ENCODE results near the gene DNMT3A.

Gene DNMT3A

GRCh38 chr2:25324251-25324650, 17.5 kb downstream of the DNMT3A start:
- ATAC-seq, result no peak

GRCh38 chr2:25323610-25324189, 18.0 kb downstream of the DNMT3A start:
- no peak for ATAC-seq

GRCh38 chr2:25323042-25323514, 18.6 kb downstream of the DNMT3A start:
- ATAC-seq, result peak; percentile 70 to 71

- peak; percentile 45 to 61 for ATAC-seq
Measured at GRCh38 chr2:25322312-25322711, 19.4 kb downstream of the DNMT3A start.

GRCh38 chr2:25320077-25320476, 21.6 kb downstream of the DNMT3A start:
- ATAC-seq, result no peak

- no peak for ATAC-seq
Measured at GRCh38 chr2:25316101-25316500, 25.6 kb downstream of the DNMT3A start.

GRCh38 chr2:25315316-25315680, 26.4 kb downstream of the DNMT3A start:
- ATAC-seq, result no peak

GRCh38 chr2:25314514-25315315, 27.0 kb downstream of the DNMT3A start:
- ATAC-seq, result peak; percentile 92

- ATAC-seq, result peak; percentile 53 to 61
Measured at GRCh38 chr2:25313711-25314513, 27.8 kb downstream of the DNMT3A start.

GRCh38 chr2:25312958-25313710, 28.6 kb downstream of the DNMT3A start:
- peak; percentile 1 to 8 for ATAC-seq

- ATAC-seq, result no peak
Measured at GRCh38 chr2:25311865-25312575, 29.7 kb downstream of the DNMT3A start.

- no peak for ATAC-seq
Measured at GRCh38 chr2:25310965-25311864, 30.5 kb downstream of the DNMT3A start.

- no peak for ATAC-seq
Measured at GRCh38 chr2:25310709-25310964, 31.1 kb downstream of the DNMT3A start.

- peak; percentile 22 to 33 for ATAC-seq
Measured at GRCh38 chr2:25309402-25309801, 32.3 kb downstream of the DNMT3A start.

- ATAC-seq, result no peak
Measured at GRCh38 chr2:25308599-25308998, 33.1 kb downstream of the DNMT3A start.

GRCh38 chr2:25307949-25308557, 33.7 kb downstream of the DNMT3A start:
- ATAC-seq, result no peak

GRCh38 chr2:25306777-25307368, 34.9 kb downstream of the DNMT3A start:
- ATAC-seq, result no peak

- no peak for ATAC-seq
Measured at GRCh38 chr2:25305775-25306174, 36.0 kb downstream of the DNMT3A start.

GRCh38 chr2:25304826-25305596, 36.7 kb downstream of the DNMT3A start:
- no peak for ATAC-seq

GRCh38 chr2:25304321-25304720, 37.4 kb downstream of the DNMT3A start:
- no peak for ATAC-seq
